Measurements from ENCODE around the gene FAM222B.

DNA sequence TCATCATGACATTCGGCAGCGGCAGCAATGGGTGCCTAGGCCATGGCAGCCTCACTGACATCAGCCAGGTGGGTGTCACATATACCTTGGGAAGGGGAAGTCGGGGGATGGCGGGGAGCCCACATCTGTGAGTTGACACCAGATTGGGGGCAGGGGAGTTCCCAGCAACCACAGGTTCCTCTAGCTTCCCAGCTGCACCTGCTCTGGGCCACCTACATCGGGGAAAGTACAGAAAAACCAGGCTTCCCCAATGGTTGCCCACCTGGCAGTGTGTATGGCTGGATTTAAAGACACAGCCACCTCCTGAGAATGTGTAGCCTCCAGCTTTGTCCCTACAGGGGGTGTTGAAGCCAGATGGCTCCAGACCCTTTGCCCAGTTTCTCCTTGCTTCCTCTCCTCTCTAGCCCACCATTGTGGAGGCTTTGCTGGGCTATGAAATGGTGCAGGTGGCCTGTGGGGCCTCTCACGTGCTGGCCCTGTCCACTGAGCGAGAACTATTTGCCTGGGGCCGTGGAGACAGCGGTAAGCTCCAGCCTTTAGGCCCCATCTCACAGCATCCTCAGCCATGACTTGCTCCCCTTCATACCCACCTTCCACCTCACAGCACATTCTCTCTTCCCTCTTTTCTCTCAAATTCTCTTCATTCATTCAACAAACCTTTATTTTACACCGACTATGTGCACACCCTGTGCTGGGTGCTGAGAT is 103.8 kb downstream of the FAM222B start:
- TF ChIP-seq EZH2 (IDR thresholded peaks at IDR 0.05; ENCODE audit: borderline replicate concordance, insufficient read depth, low read length, poor library complexity, severe bottlenecking) (no peak), TAF1 (IDR thresholded peaks at IDR 0.05; ENCODE audit: low read depth) (no peak)
